Activated CD4-positive, alpha-beta T cell treated with anti-CD3 and anti-CD28 coated beads, Interleukin-2, Interleukin-6, amounts not matched to agents 100 ng/mL and 50 ng/mL, durations not matched to agents 16 hours and 8 hours (primary cell): ENCODE data around the gene PLEKHJ1.

ENCODE experiments used
- DNase-seq: peaks from one replicate; pipeline ENCODE4 v3.0.0-alpha.2; 2020

Gene PLEKHJ1

GRCh38 chr19:2234996-2235380 lies 1.1 kb downstream of the PLEKHJ1 start:
- no peak for DNase-seq

- DNase-seq, result no peak
Measured at GRCh38 chr19:2233601-2234280, 2.4 kb downstream of the PLEKHJ1 start.

GRCh38 chr19:2232286-2233151 lies 3.6 kb downstream of the PLEKHJ1 start:
- no peak for DNase-seq

- DNase-seq, result no peak
Measured at GRCh38 chr19:2231621-2232221, 4.4 kb downstream of the PLEKHJ1 start.

- no peak for DNase-seq
Measured at GRCh38 chr19:2230807-2231533, 5.2 kb downstream of the PLEKHJ1 start.

- DNase-seq, result no peak
Measured at GRCh38 chr19:2230033-2230531, 6.0 kb downstream of the PLEKHJ1 start.

- DNase-seq, result no peak
Measured at GRCh38 chr19:2229103-2230032, 6.8 kb downstream of the PLEKHJ1 start.

GRCh38 chr19:2228157-2229030 lies 7.7 kb downstream of the PLEKHJ1 start:
- DNase-seq, result no peak

- DNase-seq, result no peak
Measured at GRCh38 chr19:2227415-2228156, 8.5 kb downstream of the PLEKHJ1 start.

- no peak for DNase-seq
Measured at GRCh38 chr19:2226840-2227360, 9.2 kb downstream of the PLEKHJ1 start.

GRCh38 chr19:2226051-2226839 lies 9.9 kb downstream of the PLEKHJ1 start:
- DNase-seq, result no peak

- no peak for DNase-seq
Measured at GRCh38 chr19:2225415-2226050, 10.6 kb downstream of the PLEKHJ1 start.

- no peak for DNase-seq
Measured at GRCh38 chr19:2224754-2225349, 11.3 kb downstream of the PLEKHJ1 start.

GRCh38 chr19:2223959-2224358 lies 12.2 kb downstream of the PLEKHJ1 start:
- no peak for DNase-seq

- no peak for DNase-seq
Measured at GRCh38 chr19:2223391-2223790, 12.7 kb downstream of the PLEKHJ1 start.

- no peak for DNase-seq
Measured at GRCh38 chr19:2221918-2222317, 14.2 kb downstream of the PLEKHJ1 start.

GRCh38 chr19:2221250-2221831 lies 14.8 kb downstream of the PLEKHJ1 start:
- no peak for DNase-seq

- no peak for DNase-seq
Measured at GRCh38 chr19:2219726-2220125, 16.4 kb downstream of the PLEKHJ1 start.
